GM18909 (cell line): ENCODE measurements around the gene MYO1E.
A peak's percentile ranks its signal among the peaks of the same experiment; 100 is the strongest.
"Not testable (repeated sequence)": the region's sequence is repeated elsewhere in the genome, so short reads cannot be mapped to it uniquely, and the experiment has no call there.

Experiments
- ATAC-seq: cut with Tn5 transposase; IDR thresholded peaks from one replicate; pipeline ENCODE4 v1.9.1; 2021; ENCODE audit warnings: mild to moderate bottlenecking; ENCODE audit not compliant: unreplicated experiment, poor library complexity

The MYO1E gene

DNA sequence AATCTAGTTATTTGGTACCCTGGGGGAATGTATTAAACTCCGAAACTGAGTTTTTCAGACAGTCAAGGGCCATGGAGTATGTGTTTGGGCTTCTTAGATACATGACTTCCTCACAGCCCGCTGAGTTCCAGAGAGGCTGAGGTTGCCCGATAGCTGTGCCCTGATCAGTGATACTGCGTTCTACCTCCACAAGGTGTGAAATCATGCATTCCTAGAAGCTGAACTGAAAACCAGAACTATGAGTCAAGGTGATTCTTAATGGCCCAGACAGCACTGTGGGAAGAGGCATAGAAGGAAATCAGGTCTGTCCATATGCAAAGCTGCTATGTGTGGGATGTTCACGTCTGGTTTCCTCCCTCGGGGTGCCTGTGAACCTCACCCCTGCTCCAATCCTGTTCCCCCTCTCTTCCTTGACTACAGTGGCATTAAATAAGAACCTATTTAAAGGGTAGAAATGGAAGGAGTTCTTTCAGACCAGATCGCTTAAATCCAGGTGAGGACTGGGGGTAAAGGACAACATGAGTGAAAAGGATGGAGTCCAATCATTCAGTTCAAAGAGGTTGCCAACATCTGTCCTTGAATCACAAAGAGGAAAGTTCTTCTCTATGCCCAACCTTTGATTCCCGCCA, 74.3 kb downstream of the MYO1E start:
- ATAC-seq: peak; percentile 76

DNA sequence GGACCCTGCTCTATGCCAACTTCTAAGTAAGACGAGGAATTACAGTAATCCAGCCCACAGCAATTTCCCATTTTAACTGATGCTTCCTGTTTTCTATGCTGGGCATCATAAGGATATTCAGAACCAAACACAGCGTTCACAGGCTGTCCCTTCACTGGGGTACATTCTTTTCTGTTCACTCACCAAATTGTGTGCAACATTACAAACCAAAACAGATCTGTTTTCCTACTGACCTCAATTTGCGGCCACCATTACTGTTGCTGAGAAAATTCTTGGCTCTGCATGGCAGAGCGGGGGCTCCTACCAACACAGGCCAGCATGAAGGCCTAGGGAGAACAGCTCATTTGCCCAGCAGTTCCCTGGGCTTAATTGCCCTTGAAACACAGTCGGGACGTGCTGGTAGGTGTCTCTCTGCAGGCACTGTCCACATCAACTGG, 76.5 kb downstream of the MYO1E start:
- ATAC-seq: no peak

DNA sequence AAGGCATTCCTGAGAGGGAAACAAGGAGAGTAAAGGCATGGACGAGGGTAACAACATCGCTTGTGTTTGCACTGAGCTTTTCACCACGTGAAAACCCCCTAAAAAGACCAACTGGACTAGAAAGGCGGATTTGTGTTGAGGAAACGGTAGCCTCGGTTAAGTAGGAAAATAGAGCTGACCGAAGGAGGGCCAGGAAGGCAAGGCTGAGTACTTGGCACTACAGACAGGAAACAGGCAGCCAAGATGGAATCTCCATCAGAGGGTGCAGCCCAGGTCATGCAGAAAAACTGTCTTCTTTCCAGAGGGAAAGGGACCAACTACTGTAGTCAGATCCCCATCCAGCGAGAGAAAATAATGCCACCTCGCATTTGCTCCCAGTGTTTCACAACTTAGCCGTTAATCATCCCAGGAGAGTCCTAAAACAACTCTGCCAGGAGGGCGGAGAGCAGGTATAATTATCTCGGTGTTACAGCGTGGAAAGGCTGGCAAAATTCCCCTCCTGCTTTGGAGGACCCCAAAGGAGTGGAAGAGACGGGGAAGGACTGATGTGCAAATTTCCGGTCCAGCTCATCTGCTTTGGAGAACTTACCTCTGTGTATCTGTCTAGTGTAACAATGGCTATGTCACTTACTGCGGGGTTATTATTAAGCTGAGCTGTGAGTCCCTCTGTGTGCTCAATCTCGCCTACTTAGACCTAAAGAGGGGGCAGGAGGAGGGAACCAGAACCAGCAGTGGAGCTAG, 77.2 kb downstream of the MYO1E start:
- no peak for ATAC-seq

DNA sequence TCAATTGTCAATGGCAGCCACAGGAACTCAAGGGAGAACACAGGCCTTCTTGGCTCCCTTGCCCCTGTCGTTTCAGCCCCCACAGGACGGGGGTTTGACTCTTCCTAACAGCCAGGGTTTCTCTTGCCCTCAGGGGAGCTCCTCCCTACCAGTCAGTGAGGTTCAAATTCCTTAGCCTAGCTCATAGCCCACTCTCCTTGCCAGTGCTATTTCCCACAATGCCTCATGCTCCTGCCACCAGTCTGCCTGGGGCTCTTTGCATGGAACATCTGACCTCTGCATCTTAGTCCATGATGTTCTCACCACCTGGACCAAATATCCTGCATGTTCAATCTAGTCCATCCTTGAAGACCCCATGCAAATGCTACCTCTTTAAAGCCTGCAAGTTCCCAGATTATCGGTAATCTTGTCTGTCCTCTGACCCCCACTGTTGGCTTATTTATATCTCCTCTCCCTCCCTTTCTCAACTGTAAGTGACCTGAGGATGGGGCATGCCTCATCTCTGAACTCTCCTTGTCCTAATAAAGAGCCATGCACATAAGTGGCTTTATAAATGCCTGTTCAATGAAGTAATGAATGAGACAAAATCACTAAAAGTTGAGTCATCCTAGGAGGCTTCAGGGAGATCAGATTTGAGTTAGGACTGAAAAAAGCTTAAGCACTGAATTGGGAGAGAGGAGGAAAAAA, 78.0 kb downstream of the MYO1E start:
- no peak for ATAC-seq

DNA sequence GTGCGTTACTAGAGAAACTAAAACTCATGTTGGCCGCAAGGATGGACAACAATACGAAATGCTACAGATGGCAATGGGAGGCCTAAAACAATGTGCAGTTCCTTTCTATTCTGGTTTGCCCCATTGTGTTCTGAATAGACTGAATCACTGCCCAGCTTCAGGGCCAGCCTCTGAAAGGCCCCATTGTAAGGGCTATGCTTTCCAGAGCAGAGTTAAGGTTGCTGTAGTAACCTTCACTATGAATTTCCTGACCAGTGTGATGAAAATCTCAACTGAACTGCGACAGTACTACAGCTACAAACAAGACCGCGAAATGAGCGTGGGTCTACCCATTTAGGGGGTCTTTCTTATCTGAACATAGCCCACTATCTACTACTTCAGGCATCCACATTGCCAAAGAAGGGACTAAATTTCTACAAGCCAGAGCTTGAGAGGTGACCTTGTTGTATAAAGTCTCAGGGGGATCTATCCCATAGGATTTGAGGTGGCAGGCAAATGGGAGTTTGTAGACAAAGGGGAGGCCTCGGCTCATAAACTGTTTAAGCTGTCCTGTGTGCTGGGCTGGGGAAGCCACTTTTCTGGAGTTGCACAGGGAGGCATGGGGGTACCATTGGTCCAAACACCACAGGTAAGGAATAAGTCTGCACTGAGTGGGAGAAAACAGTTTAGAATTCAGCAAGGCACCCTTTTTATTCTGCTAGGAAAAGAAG, 80.1 kb downstream of the MYO1E start:
- no peak for ATAC-seq

DNA sequence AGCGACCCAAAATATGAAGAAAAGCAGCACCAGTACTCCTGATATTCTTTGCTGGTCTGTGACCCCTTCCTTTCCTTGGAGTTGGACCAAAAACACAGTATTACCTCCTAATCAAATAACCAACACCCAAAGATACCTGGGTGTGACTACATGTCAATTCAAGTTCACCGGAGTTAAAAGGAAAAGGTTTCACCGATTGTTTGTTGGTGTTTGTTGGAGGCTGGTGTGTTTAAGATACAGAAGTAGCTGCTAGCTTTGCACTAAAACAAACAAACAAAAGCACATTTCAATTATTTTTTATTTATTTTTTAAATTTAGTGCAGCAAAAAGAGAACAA, 81.5 kb downstream of the MYO1E start:
- no peak for ATAC-seq

DNA sequence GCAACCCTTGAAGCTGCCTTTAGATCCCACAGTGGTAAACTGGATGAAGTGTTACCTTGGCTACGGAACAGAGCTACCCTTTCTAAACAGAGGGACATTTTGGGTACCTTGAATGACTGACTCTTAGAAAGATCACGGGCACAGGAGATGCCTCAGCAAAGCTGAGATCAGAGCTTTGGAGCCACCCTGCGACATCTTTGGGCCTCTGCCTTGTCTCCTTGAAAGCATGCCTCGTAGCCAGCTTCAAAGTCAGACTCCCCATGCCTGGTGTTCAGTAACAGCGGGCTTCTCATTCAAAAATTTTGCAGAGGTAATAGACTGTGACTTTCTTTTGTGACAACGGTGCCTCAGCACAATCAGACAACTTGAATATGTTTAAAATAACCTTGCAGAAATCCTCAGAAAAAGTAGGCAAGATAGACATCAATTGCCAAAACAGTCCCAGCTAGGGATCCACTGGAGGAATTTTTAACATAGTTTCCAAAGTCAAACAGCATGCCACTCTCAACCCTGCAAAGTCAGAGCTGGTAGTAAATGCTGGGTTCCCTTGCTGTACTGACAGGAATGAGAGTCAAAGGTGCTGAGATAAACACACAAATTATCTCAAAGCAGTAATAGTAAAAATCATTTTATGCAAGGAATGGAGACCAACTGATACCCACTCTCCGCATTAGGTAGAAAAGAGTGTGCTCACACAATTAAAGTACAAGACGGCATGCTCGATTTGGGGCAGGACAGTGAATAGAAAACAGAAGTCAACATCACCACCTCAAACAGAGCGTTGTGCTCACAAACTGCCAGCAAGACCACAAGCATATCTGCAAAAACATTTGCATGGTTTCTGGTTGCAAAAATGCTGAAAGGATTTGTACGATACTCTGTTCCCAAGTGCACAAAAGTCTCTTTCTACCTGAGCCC, 82.1 kb downstream of the MYO1E start:
- ATAC-seq: peak; percentile 50

DNA sequence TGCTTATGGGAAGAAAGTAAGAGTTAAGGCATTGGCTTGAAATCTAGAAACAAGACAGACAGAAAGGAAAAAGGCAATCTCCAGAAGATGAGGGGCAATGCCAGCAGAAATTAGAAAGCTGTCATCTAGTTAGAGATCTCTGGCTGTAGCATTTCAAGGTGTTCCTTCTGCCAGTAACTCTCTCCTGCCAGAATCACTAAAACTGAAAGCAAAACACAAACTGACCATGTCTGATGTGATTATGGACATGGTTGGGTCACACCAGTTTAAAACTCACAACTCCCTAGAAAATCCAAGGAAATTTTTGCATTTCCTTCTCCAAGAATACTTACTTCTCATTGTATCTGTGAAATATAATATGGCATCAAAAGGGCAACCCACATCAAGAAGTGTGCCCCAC, 83.1 kb downstream of the MYO1E start:
- ATAC-seq: no peak

DNA sequence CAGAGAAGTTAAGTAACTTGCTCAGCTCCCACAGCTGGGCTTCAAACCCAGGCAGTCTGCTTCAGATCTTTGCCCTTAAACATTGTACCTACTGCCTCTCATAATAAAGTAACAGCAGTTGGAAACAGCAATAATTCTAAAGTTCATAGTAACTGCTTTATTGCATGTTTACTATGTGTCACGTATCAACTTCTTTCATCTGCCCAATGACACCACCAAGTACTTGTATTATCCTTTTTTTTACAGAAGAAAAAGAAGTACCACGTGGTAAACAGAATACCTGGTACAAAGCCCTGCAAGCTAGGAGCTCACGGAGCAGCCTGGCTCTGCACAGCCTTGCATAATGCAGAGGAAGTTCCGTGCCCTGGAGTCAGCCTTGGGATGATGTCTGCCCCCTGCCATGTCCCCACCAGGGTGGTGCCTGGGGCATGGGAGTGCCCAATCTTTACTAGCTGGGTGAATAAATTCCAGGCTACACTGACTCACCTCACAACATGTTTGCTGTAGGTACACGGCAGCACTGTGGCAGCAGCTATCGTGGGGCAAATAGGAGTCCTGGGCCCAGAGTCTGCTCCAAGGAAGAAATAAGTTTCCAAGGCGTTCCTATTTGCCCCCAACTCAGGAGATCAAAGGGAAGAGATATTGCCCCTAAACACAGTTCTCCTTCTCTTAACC, 88.8 kb downstream of the MYO1E start:
- ATAC-seq: no peak

DNA sequence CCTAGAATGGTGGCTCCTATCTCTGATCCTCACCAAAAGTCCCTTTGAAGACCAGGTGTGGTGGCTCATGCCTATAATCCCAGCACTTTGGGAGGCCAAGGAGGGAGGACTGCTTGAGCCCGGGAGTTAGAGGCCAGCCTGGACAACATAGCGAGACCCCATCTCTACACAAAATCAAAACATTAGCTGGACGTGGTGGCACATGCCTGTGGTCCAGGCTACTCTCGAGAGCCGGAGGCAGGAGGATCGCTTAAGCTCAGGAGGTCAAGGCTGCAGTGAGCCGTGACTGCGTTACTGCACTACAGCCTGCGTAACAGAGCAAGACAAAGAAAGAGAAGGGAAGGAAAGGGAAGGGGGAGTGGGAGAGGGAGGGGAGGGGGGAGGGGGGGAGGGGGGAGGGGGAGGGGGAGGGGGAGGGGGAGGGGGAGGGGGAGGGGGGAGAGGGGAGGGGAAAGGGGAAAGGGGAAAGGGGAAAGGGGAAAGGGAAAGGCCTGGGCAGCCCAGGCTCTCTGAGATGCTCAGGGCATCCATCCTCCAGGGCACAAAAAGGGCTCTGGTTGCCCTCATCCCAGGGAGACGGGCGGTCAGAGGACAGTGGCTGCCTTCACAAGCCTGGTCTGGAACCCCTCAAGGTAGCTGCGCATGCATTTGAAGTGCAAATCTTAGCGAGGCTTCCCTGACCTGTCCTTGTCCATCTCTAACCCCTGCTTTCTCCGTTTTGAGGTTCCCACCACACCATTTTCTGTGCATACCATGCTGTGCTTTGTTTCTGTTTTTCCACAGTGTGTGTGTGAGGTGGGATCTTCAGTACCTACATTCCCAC, 89.9 kb downstream of the MYO1E start:
- ATAC-seq: no peak

DNA sequence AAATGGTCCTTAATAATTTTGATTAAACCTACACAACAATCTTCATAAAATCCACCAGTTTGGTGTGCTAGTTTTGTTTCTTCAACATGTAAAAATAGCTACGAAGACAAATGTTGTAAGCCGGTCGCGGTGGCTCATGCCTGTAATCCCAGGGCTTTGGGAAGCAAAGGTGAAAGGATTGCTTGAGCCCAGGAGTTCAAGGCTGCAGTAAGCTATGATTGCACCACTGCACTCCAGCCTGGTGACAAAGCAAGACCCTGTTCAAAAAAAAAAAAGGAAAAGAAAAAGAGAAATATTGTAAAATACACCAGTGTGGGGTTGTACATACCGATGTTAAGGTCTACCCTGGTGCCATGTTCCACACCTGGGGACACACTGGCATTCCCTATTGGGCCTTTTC, 91.0 kb downstream of the MYO1E start:
- no peak for ATAC-seq

DNA sequence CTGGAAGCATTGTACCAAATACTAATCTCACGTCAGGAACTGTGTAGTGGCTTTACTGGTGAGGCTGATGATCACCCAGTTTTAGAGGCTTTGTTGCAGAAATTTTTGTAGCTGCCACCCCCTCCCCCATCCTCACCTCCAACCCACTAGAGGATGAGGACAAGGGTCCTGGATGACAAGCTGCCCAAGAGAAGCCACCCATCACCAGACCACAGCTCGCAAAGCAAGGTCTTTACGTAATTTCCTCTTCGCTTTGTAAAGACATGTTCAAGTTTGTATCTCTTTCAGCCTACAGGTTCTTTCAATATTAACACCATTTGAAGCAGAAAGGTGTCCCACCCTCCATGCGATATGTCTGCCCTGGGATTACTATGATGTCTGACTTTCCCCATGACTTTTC, 91.8 kb downstream of the MYO1E start:
- no peak for ATAC-seq

DNA sequence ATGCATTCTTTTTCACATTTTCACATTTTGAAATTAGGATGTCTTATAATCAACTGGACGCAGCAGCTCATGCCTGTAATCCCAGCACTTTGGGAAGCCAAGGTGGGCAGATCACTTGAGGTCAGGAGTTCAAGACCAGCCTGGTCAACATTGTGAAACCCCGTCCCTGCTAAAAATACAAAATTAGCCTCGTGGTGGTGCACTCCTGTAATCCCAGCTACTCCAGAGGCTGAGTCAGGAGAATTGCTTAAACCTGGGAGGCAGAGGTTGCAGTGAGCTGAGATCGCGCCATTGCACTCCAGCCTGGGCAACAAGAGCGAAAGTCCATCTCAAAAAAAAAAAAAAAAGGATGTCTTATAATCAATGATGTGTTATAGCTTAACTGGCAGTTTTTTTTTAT, 92.4 kb downstream of the MYO1E start:
- not testable (repeated sequence) for ATAC-seq

DNA sequence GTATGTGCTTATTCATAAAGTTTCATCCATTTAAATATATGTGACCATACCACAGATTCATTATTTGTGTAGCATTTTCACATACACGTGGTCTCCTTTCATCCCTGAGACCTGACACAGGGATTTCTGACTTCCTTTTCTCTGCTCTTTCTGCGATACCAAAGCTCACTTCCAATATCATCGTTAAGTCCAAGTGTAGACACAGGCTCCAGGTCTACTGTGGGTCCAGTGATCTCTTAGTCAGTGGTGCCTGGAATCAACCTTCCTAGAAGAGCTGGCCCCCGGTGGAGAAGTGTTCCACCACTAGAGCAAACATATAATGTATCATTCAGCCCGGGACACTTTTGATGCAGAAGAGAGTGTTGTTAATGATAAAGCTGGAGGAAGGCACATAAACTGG, 93.6 kb downstream of the MYO1E start:
- ATAC-seq: no peak

DNA sequence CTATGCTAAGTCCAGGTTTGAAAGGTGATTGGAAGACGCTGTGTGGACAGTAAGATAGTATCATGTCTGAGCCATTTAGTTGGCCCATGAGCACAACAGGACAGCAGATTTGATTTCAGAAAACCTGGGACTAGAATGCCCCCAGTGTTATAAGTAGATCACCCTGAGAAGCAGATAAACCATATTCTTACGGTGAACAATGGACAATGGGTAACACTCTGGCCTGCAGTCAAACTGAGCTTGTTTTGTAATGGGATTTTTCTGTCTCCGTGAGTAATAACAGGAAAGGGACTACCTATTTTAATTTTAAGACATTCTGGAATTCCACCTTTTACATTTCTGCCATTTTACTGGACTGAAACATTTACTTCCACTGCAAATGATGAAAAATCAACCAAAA, 94.6 kb downstream of the MYO1E start:
- no peak for ATAC-seq

DNA sequence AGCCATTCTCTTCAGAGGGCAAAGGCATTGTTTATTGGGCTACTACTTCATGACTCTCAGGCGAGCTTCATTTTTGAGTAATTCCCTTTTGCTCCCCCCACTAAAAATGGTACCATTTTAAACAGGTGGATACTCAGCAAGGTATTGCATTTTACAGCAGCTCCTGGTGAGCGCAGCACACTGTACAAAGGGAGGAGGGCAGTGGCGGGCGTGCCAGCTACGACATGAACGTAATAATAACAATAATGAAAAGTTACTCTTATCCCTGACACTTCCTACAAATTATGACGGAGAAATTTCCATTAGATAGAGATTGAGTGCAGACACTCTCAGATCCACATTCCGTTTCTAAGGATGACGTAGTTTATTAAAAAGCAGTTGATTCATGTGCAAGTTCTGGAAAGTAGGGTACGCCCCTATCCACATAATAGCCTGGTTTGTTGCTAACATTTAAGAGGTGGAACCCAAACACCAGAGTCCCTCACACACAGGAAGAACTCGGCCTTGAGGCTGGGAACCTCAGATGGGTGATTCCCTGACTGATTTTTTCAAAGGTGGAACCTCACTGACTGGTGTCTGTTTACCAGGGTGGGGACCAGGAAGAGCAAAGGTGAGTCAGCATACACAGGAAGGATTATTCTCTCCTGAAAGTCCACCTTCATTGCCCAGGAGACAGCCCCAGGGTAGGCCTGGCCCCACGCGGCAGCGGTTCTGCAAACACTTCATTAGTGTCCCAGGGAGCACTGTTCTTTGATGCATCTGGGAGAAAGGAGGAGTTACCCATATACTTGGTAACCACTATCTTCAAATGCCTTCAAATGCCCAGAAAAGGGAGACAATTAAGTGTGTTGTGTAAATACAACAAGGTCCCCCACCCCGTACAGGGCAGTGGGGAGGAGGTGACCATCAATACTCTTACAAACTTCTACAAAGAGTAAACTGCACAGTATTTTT, 96.2 kb downstream of the MYO1E start:
- no peak for ATAC-seq

DNA sequence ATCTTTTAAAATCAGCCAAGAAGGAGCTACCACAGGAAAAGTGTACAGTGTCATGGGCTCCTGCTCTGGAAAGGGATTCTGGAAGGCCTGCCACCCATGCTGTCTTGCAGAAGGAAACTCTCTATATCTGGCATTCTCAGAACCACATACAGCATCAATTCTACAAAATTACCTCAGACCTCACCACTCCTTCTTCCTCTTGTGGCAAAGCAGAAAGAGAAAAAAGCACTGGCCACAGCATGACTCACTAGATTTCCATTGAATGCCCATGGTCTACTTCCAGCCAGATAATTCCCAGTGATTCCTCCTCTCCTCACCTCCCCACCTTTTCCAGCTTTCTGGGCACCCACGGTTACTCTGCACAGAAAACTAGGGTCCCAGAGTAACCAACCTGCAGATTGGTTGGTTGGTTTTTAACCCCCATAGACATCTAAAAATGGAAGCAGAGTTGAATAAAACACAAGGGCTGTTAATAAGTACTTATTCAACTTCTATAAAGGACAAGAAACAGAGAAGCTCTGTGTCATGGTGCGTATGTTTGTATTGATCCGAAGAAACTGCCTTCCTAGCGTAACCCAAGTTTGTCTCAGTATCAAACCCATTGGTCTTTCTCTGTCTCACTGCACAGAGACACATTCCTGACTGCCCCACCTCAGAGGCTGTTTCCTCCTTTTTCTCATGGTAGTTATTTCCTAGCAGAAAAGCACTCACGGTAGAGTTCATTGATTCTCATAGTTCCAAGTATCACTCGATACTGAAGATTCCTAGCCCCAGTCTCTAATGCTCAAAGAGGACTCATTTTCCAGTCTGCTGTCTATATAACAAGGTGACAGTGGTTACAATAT, 98.3 kb downstream of the MYO1E start:
- no peak for ATAC-seq
